Coronary artery (tissue), 2 donors: ENCODE measurements around the gene BCL2L11.

Source experiments
- DNase-seq: peaks from one replicate; pipeline ENCODE4 v3.0.0-alpha.2; 2017; ENCODE audit warnings: low spot score
- H3K27ac ChIP-seq, 2 donors: fragments of 200-600 bp; sonication (generic); one replicate each; pipeline ENCODE4 v1.5.1; 2016 to 2019
- H3K4me3 ChIP-seq: fragments of 200-600 bp; sonication (generic); 2 replicates; pipeline ENCODE4 v1.5.1; 2016; ENCODE audit warnings: mild to moderate bottlenecking, moderate library complexity
- TF ChIP-seq, protein P1 (sequence below): fragments of 200-600 bp; sonication (generic); IDR thresholded peaks from one replicate; pipeline ENCODE4 v1.5.1; 2019; ENCODE audit warnings: antibody characterized with exemption

BCL2L11 gene

DNA sequence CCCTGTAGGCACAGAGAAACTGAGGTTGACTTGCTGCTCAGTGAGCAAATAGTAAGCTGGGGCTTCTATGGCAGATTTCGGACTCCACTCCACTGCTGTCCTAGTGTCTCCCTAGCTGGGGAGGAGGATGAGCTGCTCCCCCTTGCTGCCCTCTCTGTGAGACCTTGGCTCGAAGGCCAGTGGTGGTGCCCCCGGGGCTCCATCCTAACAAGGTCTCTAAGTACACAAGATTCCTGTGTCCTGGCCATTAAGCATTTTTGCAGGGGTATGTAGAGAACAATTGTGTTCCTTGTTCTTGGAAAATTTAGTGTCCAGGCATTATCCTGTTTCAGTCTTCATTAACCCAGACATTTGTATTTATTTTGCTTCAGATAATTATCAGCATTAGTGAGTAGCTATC is 21.3 kb upstream of the BCL2L11 start:
- H3K4me3 ChIP-seq: no peak overlapping the region
- no peak overlapping the region for H3K27ac ChIP-seq
- DNase-seq: no peak
- TF ChIP-seq, protein P1, sequence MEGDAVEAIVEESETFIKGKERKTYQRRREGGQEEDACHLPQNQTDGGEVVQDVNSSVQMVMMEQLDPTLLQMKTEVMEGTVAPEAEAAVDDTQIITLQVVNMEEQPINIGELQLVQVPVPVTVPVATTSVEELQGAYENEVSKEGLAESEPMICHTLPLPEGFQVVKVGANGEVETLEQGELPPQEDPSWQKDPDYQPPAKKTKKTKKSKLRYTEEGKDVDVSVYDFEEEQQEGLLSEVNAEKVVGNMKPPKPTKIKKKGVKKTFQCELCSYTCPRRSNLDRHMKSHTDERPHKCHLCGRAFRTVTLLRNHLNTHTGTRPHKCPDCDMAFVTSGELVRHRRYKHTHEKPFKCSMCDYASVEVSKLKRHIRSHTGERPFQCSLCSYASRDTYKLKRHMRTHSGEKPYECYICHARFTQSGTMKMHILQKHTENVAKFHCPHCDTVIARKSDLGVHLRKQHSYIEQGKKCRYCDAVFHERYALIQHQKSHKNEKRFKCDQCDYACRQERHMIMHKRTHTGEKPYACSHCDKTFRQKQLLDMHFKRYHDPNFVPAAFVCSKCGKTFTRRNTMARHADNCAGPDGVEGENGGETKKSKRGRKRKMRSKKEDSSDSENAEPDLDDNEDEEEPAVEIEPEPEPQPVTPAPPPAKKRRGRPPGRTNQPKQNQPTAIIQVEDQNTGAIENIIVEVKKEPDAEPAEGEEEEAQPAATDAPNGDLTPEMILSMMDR: no peak

DNA sequence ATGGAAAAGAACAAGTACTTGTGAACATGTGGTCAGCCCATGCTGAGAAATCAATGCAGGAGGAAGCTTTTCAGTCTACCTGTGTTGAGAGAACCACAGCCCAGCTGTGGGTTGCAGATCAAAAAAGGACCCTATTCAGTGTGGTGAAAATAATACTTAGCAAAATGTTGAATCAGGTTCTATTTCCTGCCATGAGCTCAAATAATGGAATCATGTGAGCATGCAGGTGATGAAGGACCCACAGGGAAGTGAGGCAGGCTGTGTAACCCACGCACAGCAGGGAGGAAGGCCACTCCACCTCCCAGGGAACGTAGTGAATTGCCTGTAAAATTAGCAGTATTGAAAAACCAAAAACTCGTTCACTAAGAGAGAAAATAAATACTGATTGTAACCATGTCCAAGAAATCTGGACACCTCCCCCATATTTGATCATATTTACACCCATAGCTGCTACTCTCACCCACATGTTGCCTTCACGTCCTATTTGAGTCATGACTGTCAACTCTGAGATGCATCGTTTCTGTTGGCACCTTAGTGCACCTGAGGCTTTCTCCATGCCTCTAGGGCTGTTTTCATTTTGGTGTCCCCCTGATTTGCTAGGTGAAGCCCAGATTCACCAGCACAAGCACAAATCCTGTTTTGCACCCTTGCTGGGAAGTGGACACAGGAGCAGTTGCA is 20.5 kb upstream of the BCL2L11 start:
- DNase-seq: no peak
- Histone ChIP-seq H3K27ac (no peak overlapping the region), H3K4me3 (no peak overlapping the region)
- TF ChIP-seq, protein P1: no peak

DNA sequence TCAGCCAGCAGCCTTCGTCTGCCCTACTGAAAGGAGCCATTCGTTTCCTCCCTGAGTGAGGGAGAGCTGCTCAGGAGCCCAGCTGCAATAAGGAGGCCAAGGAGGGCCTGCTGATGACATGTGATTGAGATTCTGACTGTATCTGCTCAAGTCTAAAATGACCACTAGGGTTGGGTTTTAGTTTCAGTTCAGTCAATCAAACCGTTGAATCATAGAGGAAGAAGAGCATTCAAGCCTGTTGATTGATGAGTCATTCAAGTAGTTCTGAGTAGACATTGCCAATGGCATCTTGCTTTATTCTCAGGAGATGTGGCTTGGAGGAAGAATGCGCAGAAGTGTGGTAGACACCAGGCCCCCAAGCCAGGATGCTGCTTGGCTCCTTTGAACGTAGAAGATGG is 19.9 kb upstream of the BCL2L11 start:
- Histone ChIP-seq H3K4me3 (no peak overlapping the region), H3K27ac (no peak overlapping the region)
- TF ChIP-seq, protein P1: no peak
- no peak for DNase-seq

DNA sequence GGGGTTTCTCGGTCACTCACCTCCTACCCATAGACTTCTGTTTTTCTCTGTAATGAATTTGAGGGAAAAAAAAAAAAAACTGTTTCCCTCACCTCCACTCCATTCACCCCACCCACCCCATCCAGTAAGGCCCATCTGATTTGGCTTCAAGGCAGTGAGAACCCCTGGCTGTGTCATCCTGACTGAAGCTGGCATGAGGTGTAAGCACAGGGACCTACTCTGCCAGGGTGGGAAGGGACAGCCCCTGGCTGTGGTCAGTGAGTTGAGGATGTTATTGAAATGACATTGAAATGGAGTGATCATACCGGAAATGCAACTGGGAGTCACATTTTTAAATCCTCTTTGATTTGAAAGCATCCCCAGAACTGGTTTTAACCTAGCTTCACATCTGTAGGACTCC is 19.1 kb upstream of the BCL2L11 start:
- TF ChIP-seq, protein P1: no peak
- Histone ChIP-seq H3K4me3 (no peak overlapping the region), H3K27ac (no peak overlapping the region)
- DNase-seq: no peak

DNA sequence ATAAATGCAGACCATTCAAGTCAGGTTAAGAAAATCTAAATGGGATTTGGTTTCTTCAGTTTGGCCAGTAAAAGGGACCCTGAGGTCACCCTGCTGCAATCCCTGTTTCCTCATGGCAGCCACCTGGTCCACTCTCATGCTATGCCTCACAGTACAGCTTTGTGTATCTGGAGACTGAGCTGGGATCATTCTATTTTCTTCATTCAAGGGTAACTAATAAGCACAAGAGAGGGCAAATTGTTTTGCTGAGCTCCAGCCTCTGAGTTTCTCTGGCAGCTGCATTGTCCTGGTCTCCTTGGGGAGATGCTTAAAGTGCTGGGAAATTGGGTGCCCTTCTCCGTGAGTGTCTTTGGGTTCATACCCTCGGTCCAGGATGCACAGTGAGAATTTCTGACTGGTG is 18.5 kb upstream of the BCL2L11 start:
- no peak overlapping the region for H3K27ac ChIP-seq
- no peak for DNase-seq
- no peak overlapping the region for H3K4me3 ChIP-seq
- TF ChIP-seq, protein P1: no peak

DNA sequence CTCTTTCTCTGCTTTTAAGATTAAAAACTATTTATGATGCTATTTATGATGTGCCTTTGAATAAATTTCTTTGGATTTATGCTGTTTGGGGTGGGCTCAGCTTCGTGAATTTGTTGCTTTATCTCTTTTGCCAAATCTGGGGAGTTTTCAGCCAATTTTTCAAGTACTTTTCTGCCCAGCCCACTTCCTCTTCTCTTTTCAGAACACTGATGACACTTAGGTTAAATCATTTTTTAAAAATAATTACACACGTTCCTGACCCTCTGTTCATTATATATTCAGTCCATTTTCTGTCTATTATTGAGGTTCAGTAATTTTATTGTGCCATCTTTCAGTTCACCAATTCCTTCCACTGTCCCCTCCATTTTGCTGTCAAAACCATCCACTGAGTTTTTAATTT is 14.8 kb upstream of the BCL2L11 start:
- DNase-seq: no peak
- no peak overlapping the region for H3K27ac ChIP-seq
- TF ChIP-seq, protein P1: no peak
- H3K4me3 ChIP-seq: no peak overlapping the region

DNA sequence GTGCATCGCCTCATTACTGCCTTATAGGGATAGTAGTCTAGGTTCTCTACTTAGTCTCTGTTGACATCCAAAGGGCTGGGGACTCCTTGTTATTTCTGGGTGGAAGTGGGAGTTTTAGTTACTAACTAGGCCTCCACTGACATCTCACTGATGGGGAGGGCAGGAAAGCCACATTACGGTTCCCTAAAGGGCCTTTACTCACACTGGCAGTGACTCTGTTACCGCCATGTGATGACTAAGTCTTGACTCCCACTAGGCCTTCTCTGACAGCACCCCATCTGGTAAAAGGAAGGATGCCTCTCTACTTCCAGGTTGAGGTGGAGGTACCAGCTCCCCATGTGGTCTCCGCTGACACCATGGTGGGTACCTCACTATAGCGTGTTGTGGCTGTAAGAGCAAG is 14.0 kb upstream of the BCL2L11 start:
- TF ChIP-seq, protein P1: no peak
- H3K27ac ChIP-seq: no peak overlapping the region

More for the DNA sequence above, 14.0 kb upstream of the BCL2L11 start:
- no peak for DNase-seq
- H3K4me3 ChIP-seq: no peak overlapping the region
